Bronchial epithelial cell (primary cell): ENCODE results near the gene TMEM59. TPM values are rescaled to one million over a fixed set of nuclear protein-coding genes. Genes with fewer than 3 reads are reported as not detected.
"Not testable (repeated sequence)": the region's sequence is repeated elsewhere in the genome, so short reads cannot be mapped to it uniquely, and the experiment has no call there.

Source experiments
- DNase-seq: peaks from one replicate; pipeline ENCODE4 v3.0.0-alpha.2; 2010; ENCODE audit warnings: low read depth
- FAIRE-seq: peaks from 2 replicates; lab custom pipeline; 2011; peaks lifted over from hg19 to GRCh38; lab: Jason Lieb, UNC
- H3K27me3 ChIP-seq: 2 replicates; pipeline ENCODE4 v1.5.1; 2011; ENCODE audit warnings: low read length; ENCODE audit not compliant: control insufficient read depth, insufficient read depth
- H3K36me3 ChIP-seq: 2 replicates; pipeline ENCODE4 v1.5.1; 2011; ENCODE audit warnings: low read length; ENCODE audit not compliant: control insufficient read depth, insufficient read depth
- H3K4me3 ChIP-seq: 2 replicates; pipeline ENCODE4 v1.5.1; 2011; ENCODE audit warnings: mild to moderate bottlenecking, low read depth, low read length, control low read depth
- CTCF ChIP-seq: IDR thresholded peaks from 2 replicates; pipeline ENCODE4 v1.5.1; 2011; ENCODE audit warnings: mild to moderate bottlenecking, moderate library complexity, low read length, control low read depth, inconsistent platforms; ENCODE audit not compliant: insufficient read depth, severe bottlenecking
- total RNA-seq: library from RNA; depleted of rRNA; stranded (reverse); fragments of >200 nt; gene quantifications from 2 replicates; pipeline ENCODE4 v1.2.1, GENCODE V29; 2014

The TMEM59 gene
- total RNA-seq, 1 donor from 2014 or later, result 191 TPM

DNA sequence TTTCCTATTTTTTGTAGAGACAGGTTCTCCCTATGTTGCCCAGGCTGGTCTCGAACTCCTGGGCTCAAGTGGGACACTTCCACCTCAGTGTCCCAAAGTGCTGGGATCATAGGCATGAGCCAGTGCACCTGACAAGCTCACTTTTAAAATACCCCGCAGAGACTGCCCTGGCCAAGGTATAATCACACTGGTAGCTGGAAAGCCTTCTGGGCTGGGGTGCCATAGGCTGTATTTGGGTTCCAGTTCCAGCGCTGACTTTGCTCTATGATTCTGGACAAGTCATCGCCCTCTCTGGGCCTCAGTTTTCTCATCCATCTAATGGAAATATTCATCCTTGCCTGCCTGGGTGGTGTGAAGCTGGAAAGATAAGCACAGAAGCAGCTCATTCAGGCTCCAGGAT lies 45.4 kb downstream of the TMEM59 start:
- DNase-seq, result no peak
- Histone ChIP-seq H3K36me3 (no peaks in the 10 kb centered on the region), H3K4me3 (no peak overlapping the region), H3K27me3 (peaks cover 11% of the 10 kb centered on the region)
- no peak for FAIRE-seq
- TF ChIP-seq CTCF, result no peak

DNA sequence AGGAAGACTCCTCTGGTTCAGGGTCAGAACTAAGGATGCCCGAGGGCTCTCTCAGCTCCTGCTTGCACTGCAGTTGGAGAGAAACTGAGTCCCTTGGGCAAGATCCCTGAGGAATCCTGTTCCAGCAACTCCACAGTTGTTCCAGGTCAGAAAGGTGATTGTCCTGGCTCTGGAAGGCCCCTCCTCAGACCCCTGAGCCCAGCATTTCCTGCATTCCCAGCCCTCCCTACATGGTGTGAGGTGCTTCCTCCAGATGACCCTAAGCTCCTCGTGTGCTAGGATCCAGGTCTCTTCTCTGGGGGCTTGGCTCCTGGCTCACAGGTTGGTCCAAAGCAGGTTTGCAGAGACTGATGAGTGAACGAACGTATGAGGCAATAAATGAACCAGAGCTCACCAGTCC lies 46.5 kb downstream of the TMEM59 start:
- peaks cover 11% of the 10 kb centered on the region for H3K27me3 ChIP-seq
- no peak for DNase-seq
- no peak overlapping the region for H3K4me3 ChIP-seq
- no peaks in the 10 kb centered on the region for H3K36me3 ChIP-seq
- no peak for TF ChIP-seq CTCF
- no peak for FAIRE-seq

GRCh38 chr1:54004481-54005049 lies 48.4 kb downstream of the TMEM59 start:
- TF ChIP-seq CTCF, result no peak
- Histone ChIP-seq H3K4me3 (no peak overlapping the region), H3K27me3 (peaks cover 10% of the 10 kb centered on the region), H3K36me3 (no peaks in the 10 kb centered on the region)
- no peak for FAIRE-seq
- DNase-seq, result no peak

- not testable (repeated sequence) for H3K4me3 ChIP-seq, FAIRE-seq, DNase-seq, H3K27me3 ChIP-seq, H3K36me3 ChIP-seq
Measured at GRCh38 chr1:54003750-54004480, 49.1 kb downstream of the TMEM59 start.

GRCh38 chr1:54003249-54003646 lies 49.8 kb downstream of the TMEM59 start:
- Histone ChIP-seq H3K36me3 (no peaks in the 10 kb centered on the region), H3K27me3 (peaks cover 5% of the 10 kb centered on the region), H3K4me3 (no peak overlapping the region)
- TF ChIP-seq CTCF, result no peak
- DNase-seq (peak; percentile 50), FAIRE-seq (peak; percentile 47)

- H3K36me3 ChIP-seq, result no peaks in the 10 kb centered on the region
- FAIRE-seq (no peak), DNase-seq (no peak)
- TF ChIP-seq CTCF, result no peak
- H3K27me3 ChIP-seq, result no peaks in the 10 kb centered on the region
- no peak overlapping the region for H3K4me3 ChIP-seq
Measured at GRCh38 chr1:54002544-54003248, 50.3 kb downstream of the TMEM59 start.
